Vagina (tissue), 2 donors: ENCODE data around the gene PRKCI.

Experiments
- CTCF ChIP-seq, 3 experiments: fragments of 450-650 bp in 2 of 3; fragments of 200-600 bp in 1 of 3; sonication (generic) in 1 of 3; IDR thresholded peaks; one replicate each; pipeline ENCODE4 v1.5.1; 2017 to 2019; ENCODE audit warnings: antibody characterized with exemption in 3 of 3, mild to moderate bottlenecking in 2 of 3, moderate library complexity in 2 of 3
- POLR2A ChIP-seq, 2 donors: fragments of 450-650 bp; IDR thresholded peaks; one replicate each; pipeline ENCODE4 v1.6.1; 2017; ENCODE audit warnings: antibody characterized with exemption in 2 of 2, mild to moderate bottlenecking in 2 of 2, moderate library complexity in 2 of 2

DNA sequence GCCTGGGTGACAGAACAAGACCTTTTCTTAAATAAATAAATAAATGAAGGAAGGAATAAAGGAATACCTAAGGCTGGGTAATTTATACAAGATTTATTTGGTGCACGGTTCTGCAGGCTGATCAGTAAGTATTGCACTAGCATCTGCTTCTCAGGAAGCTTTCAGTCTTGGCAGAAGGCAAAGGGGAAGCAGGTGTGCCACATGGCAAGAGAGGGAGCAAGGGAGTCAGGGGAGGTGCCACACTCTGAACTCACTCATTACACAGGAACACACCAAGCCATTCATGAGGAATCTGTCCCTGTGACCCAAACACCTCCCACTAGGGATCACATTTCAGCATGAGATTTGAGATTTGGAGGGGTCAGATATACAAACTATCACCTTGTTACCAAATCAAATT is 56.4 kb downstream of the PRKCI start:
- TF ChIP-seq CTCF (IDR thresholded peaks at IDR 0.05) (no peak), POLR2A (IDR thresholded peaks at IDR 0.05) (no peak)
